Stomach (tissue), 4 donors: Measurements from ENCODE around the gene CAPN8.

ENCODE experiments used
- EP300 ChIP-seq: sonication (generic); formaldehyde crosslinking; IDR thresholded peaks from one replicate; pipeline ENCODE4 v1.6.1; 2017; ENCODE audit warnings: antibody characterized with exemption
- POLR2A ChIP-seq, 4 donors: fragments of 450-650 bp; IDR thresholded peaks; one replicate each; pipeline ENCODE4 v1.6.1; 2016; ENCODE audit warnings: antibody characterized with exemption in 4 of 4, control low read depth in 2 of 4, mild to moderate bottlenecking in 1 of 4, moderate library complexity in 1 of 4
- POLR2AphosphoS5 ChIP-seq, 3 donors: sonication (generic); formaldehyde crosslinking; IDR thresholded peaks; one replicate each; pipeline ENCODE4 v1.6.1; 2016; ENCODE audit warnings: antibody characterized with exemption in 3 of 3
- TF ChIP-seq, protein P1 (sequence below), 7 experiments: fragments of 450-650 bp in 4 of 7; fragments of 200-600 bp in 3 of 7; sonication (generic) in 3 of 7; IDR thresholded peaks; one replicate each; pipeline ENCODE4 v1.5.1; 2016 to 2019; ENCODE audit warnings: antibody characterized with exemption in 7 of 7, control low read depth in 2 of 7, mild to moderate bottlenecking in 1 of 7

DNA sequence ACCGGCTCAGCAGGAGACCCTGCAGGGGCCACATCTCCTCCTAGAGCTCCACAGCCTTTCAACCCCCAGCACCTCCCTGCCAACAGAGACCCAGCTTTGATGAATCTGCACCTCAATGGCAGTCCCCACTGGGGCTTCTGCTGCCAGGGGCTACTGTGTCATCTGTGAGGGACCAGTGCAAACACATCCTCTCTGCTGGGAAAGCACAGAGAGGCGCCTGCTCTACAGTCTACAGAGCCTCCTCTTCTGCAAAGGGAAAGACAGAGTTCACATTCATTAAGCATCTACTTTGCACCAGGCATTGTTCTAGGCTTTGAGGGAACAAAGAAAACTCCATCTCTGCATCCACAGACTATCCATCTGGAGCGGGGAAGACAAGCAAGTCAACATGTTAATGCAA is 125.8 kb downstream of the CAPN8 start:
- TF ChIP-seq, protein P1, sequence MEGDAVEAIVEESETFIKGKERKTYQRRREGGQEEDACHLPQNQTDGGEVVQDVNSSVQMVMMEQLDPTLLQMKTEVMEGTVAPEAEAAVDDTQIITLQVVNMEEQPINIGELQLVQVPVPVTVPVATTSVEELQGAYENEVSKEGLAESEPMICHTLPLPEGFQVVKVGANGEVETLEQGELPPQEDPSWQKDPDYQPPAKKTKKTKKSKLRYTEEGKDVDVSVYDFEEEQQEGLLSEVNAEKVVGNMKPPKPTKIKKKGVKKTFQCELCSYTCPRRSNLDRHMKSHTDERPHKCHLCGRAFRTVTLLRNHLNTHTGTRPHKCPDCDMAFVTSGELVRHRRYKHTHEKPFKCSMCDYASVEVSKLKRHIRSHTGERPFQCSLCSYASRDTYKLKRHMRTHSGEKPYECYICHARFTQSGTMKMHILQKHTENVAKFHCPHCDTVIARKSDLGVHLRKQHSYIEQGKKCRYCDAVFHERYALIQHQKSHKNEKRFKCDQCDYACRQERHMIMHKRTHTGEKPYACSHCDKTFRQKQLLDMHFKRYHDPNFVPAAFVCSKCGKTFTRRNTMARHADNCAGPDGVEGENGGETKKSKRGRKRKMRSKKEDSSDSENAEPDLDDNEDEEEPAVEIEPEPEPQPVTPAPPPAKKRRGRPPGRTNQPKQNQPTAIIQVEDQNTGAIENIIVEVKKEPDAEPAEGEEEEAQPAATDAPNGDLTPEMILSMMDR (IDR thresholded peaks at IDR 0.05): no peak
- TF ChIP-seq EP300: no peak
- no peak for TF ChIP-seq POLR2AphosphoS5 (IDR thresholded peaks at IDR 0.05)
- no peak for TF ChIP-seq POLR2A (IDR thresholded peaks at IDR 0.05)
